ENCODE results near the gene STON2. TPM values are rescaled to one million over a fixed set of nuclear protein-coding genes. Genes with fewer than 3 reads are reported as not detected.

Gene STON2
- total and polyA plus RNA-seq, 2 of the 8 experiments (the other 6 are each of a cell fraction or from before 2014, with no cell fraction given): 8.9 to 50.0 TPM

- Histone ChIP-seq H4K20me1 (replicated peaks in 1 of 2; ENCODE audit: control insufficient read depth in 1 of 2, insufficient read depth in 2 of 2, low read length in 2 of 2) (no peaks in the 10 kb centered on the region), H2AK5ac (ENCODE audit: low read depth, low read length) (no peak overlapping the region), H4K91ac (replicated peaks; ENCODE audit: insufficient read length, low read length) (no peak overlapping the region), H2BK120ac (replicated peaks; ENCODE audit: low read depth, low read length) (no peak overlapping the region), H3K9ac (replicated peaks in 1 of 4; ENCODE audit: extremely low read depth in 1 of 4, low read depth in 3 of 4, low read length in 3 of 4) (no peak overlapping the region), H3K79me2 (ENCODE audit: control insufficient read depth in 1 of 2, insufficient read depth in 2 of 2, low read length in 2 of 2) (no peaks in the 10 kb centered on the region), H3K4me3 (ENCODE audit: extremely low read depth in 1 of 4, insufficient read depth in 2 of 4, low read depth in 3 of 4, low read length in 4 of 4) (no peak overlapping the region), H3K14ac (ENCODE audit: insufficient read length) (no peak overlapping the region), H4K8ac (ENCODE audit: extremely low read depth, insufficient read depth, low read length) (no peak overlapping the region), H3K4me2 (ENCODE audit: insufficient read depth in 1 of 2, low read depth in 2 of 2, low read length in 2 of 2) (no peak overlapping the region), H4K5ac (ENCODE audit: insufficient read length, low read depth, low read length) (no peak overlapping the region), H2BK20ac (ENCODE audit: low read length) (no peak overlapping the region), H3K23me2 (ENCODE audit: low read depth, low read length) (no peaks in the 10 kb centered on the region), H3K36me3 (ENCODE audit: control insufficient read depth in 2 of 4, insufficient read depth in 4 of 4, low read length in 3 of 4) (peaks cover 0 to 7% (median 0%) of the 10 kb centered on the region in 4 experiments; a peak in 2 of 8 replicates), H3K27ac (ENCODE audit: low read depth, low read length) (no peak overlapping the region), H2BK15ac (ENCODE audit: low read length) (no peak overlapping the region), H3K9me3 (ENCODE audit: insufficient read depth in 2 of 2, low read depth in 1 of 2, low read length in 1 of 2) (no peaks in the 10 kb centered on the region), H3K56ac (replicated peaks; ENCODE audit: insufficient read length, low read depth, low read length) (no peak overlapping the region), H2AFZ (ENCODE audit: low read length) (no peak overlapping the region), H2BK12ac (ENCODE audit: low read depth, low read length) (no peak overlapping the region), H3K4ac (replicated peaks; ENCODE audit: insufficient read length, low read depth, low read length) (no peak overlapping the region), H3K23ac (ENCODE audit: insufficient read length) (no peak overlapping the region), H3K79me1 (ENCODE audit: low read depth, low read length) (no peaks in the 10 kb centered on the region), H2BK5ac (ENCODE audit: low read depth, low read length) (no peak overlapping the region), H3K4me1 (replicated peaks in 1 of 4; ENCODE audit: control insufficient read depth in 3 of 4, insufficient read depth in 4 of 4, low read length in 3 of 4) (no peaks in the 10 kb centered on the region), H3K27me3 (replicated peaks in 1 of 4; ENCODE audit: control insufficient read depth in 3 of 4, extremely low read depth in 1 of 4, insufficient read depth in 3 of 4, low read length in 3 of 4) (no peaks in the 10 kb centered on the region), H3K18ac (ENCODE audit: extremely low read depth, low read length) (no peak overlapping the region)
- TF ChIP-seq RBBP5 (IDR thresholded peaks at IDR 0.05; ENCODE audit: borderline replicate concordance, low read depth, low read length) (no peak), POLR2A (IDR thresholded peaks at IDR 0.05; ENCODE audit: control extremely low read depth in 1 of 2, low read depth in 2 of 2, low read length in 2 of 2) (no peak), GTF2F1 (IDR thresholded peaks at IDR 0.05; ENCODE audit: borderline replicate concordance, low read depth, low read length) (no peak), ATF3 (IDR thresholded peaks at IDR 0.05; ENCODE audit: insufficient read depth, low read depth, low read length) (no peak), NANOG (IDR thresholded peaks at IDR 0.05; ENCODE audit: insufficient read depth, low read depth, low read length, poor library complexity, severe bottlenecking) (no peak), SIX5 (IDR thresholded peaks at IDR 0.05; ENCODE audit: low read depth, low read length) (no peak), E2F6 (IDR thresholded peaks at IDR 0.05) (no peak)
- CTCF ChIA-PET (ENCODE audit: partially characterized antibody): interaction anchor here (0.6 to 20.7 kb wide), 51 partner anchors 8 to 315 kb away, joined by 3 to 426 read pairs (median 4); partner anchors contain the start of gene TSHR
- POLR2A ChIA-PET (ENCODE audit: partially characterized antibody): interaction anchor here (1.2 to 1.7 kb wide), 3 partner anchors 64 to 183 kb away, joined by 4 to 5 read pairs (median 5); no protein-coding TSS in a partner anchor
- 78% methylated on average over 3 of the region's 3 CpGs; no CpG with 5 or more reads in 1 of the 2 experiments for WGBS, 2 experiments (ENCODE audit: extremely low coverage in 1 of 2, insufficient coverage in 1 of 2, insufficient read length in 1 of 2, insufficient replicate concordance in 2 of 2, low coverage in 1 of 2, low lambda C conversion rate in 2 of 2, missing lambda C conversion rate in 1 of 2)
- FAIRE-seq (no peak), DNase-seq (ENCODE audit: low read depth in 1 of 2, low spot score in 2 of 2) (no peak)
Observed at GRCh38 chr14:81269979-81270375, 130.1 kb downstream of the STON2 start.

Data from H1 (cell line).